ENCODE measurements around the gene P2RX2. TPM values are rescaled to one million over a fixed set of nuclear protein-coding genes. Genes with fewer than 3 reads are reported as not detected.

The P2RX2 gene
- total and polyA plus RNA-seq, 2 of the 4 experiments (the other 2 are of a cell fraction) = not detected

- no TSS peak for BruUV-seq (replicated peaks)
- H3K9me3 ChIP-seq (ENCODE audit: control insufficient read depth, insufficient read depth, low read length) = no peaks in the 10 kb centered on the region
- peak overlapping the region; percentile 64; the same call in 1 of the 2 replicates for H2BK120ac ChIP-seq (ENCODE audit: low read depth, low read length)
- 50% methylated on average over 1 of the region's 58 CpGs; no CpG with 5 or more reads in 1 of the 2 experiments for WGBS, 2 experiments (ENCODE audit: extremely low coverage in 2 of 2, insufficient read length in 1 of 2)
- H2AFZ ChIP-seq (replicated peaks; ENCODE audit: low read length, poor library complexity) = peak overlapping the region; percentile 84
- no peak overlapping the region for H4K91ac ChIP-seq (ENCODE audit: insufficient read depth, low read depth, low read length)
- H4K20me1 ChIP-seq (ENCODE audit: insufficient read depth, low read length) = peaks cover 2% of the 10 kb centered on the region; the same call in 1 of the 2 replicates
- H4K5ac ChIP-seq (ENCODE audit: low read depth, low read length) = peak overlapping the region; percentile 12; the same call in 1 of the 2 replicates
- peak overlapping the region; percentile 24; the same call in 1 of the 2 replicates for H3K18ac ChIP-seq (ENCODE audit: low read depth, low read length)
- H3K27ac ChIP-seq (ENCODE audit: insufficient read depth, low read length) = no peak overlapping the region
- ChIA-PET CTCF (no interaction called here), POLR2A (ENCODE audit: unreplicated experiment) (no interaction called here)
- peak; percentile 31; the same call in 1 of the 2 replicates for ATAC-seq (ENCODE audit: low read depth)
- H3K4me2 ChIP-seq (ENCODE audit: low read depth, low read length) = peak overlapping the region; percentile 94
- in situ Hi-C loops (cut with MboI; ENCODE audit: low sequenced_read_pairs) = no loop called here
- no peak overlapping the region for H2BK20ac ChIP-seq (ENCODE audit: low read depth, low read length)
- no peak overlapping the region for H2BK5ac ChIP-seq (ENCODE audit: low read depth, low read length, poor library complexity, severe bottlenecking)
- H4K8ac ChIP-seq (ENCODE audit: low read depth in 2 of 2, low read length in 2 of 2) = peak overlapping the region in 1 of 2 experiments; percentile 6; a peak in 2 of 4 replicates
- no peak for TF ChIP-seq POLR2A (IDR thresholded peaks at IDR 0.05; ENCODE audit: low read depth, low read length)
- no peak for TF ChIP-seq MAFK (IDR thresholded peaks at IDR 0.05; ENCODE audit: low read depth, low read length)
- no peak for TF ChIP-seq CTCF (conservative IDR thresholded peaks at IDR 0.05; ENCODE audit: low read depth, low read length)
- peak; percentile 44; the same call in 1 of the 2 replicates for TF ChIP-seq MAZ (IDR thresholded peaks at IDR 0.05; ENCODE audit: borderline replicate concordance, low read depth, low read length)
- TF ChIP-seq USF2 (IDR thresholded peaks at IDR 0.05; ENCODE audit: low read depth, low read length) = no peak
- TF ChIP-seq RCOR1 (IDR thresholded peaks at IDR 0.05; ENCODE audit: insufficient replicate concordance, low read length) = no peak
- no peak for TF ChIP-seq MXI1 (IDR thresholded peaks at IDR 0.05; ENCODE audit: borderline replicate concordance, low read depth, low read length)
- TF ChIP-seq CHD1 (IDR thresholded peaks at IDR 0.05; ENCODE audit: low read depth, low read length) = no peak
- H3K27me3 ChIP-seq (ENCODE audit: control insufficient read depth, insufficient read depth, low read length) = no peaks in the 10 kb centered on the region; the same call in 1 of the 2 replicates
- dilution Hi-C loops (cut with HindIII; ENCODE audit: low sequenced_read_pairs, unreplicated experiment) = no loop called here
- peak overlapping the region; percentile 8 for H2AK9ac ChIP-seq (replicated peaks; ENCODE audit: low read depth, low read length, poor library complexity)
- 0 out of 2 replicates have a peak, but pooled peaks cover 7% of the 10 kb centered on the region for H3K9me1 ChIP-seq (ENCODE audit: insufficient read depth, low read length)
- peaks cover 10% of the 10 kb centered on the region; the same call in 1 of the 2 replicates for H3K4me1 ChIP-seq (ENCODE audit: control insufficient read depth, insufficient read depth, low read length)
- no peak overlapping the region for H2BK15ac ChIP-seq (ENCODE audit: low read depth, low read length)
- H3K4ac ChIP-seq (ENCODE audit: low read depth, low read length) = peak overlapping the region; percentile 36; the same call in 1 of the 2 replicates
- no peaks in the 10 kb centered on the region for H3K36me3 ChIP-seq (ENCODE audit: control insufficient read depth, insufficient read depth, low read length)
- peak overlapping the region; percentile 69 for H3K9ac ChIP-seq (ENCODE audit: low read depth, low read length)
- intact Hi-C loops (cut with micrococcal nuclease) = no loop called here
- H3K4me3 ChIP-seq (ENCODE audit: insufficient read depth, low read depth, low read length) = peak overlapping the region; percentile 58
- no peak overlapping the region; the same call in 1 of the 2 replicates for H2AK5ac ChIP-seq (ENCODE audit: low read depth, low read length)
- no peaks in the 10 kb centered on the region for H3K79me1 ChIP-seq (ENCODE audit: low read depth in 1 of 2, low read length in 2 of 2)
- peak; percentile 23 for DNase-seq
- H3K23ac ChIP-seq (ENCODE audit: low read depth, low read length) = peak overlapping the region; percentile 91; the same call in 1 of the 2 replicates
- H3K56ac ChIP-seq (ENCODE audit: extremely low read depth, insufficient read depth, low read length) = no peak overlapping the region
- H3K14ac ChIP-seq (replicated peaks; ENCODE audit: low read depth, low read length) = peak overlapping the region; percentile 91
These were observed 21.0 kb upstream of the P2RX2 start for GRCh38 chr12:132597333-132598316.

All from IMR-90 (cell line).